Renal cortical epithelial cell (primary cell): Measurements from ENCODE around the gene PXN. TPM values are rescaled to one million over a fixed set of nuclear protein-coding genes. Genes with fewer than 3 reads are reported as not detected.

Source experiments
- DNase-seq: peaks from one replicate; pipeline ENCODE4 v3.0.0-alpha.2; 2011; ENCODE audit warnings: low read depth
- total RNA-seq: library from RNA; depleted of rRNA; stranded (reverse); fragments of >200 nt; gene quantifications from 2 replicates; pipeline ENCODE4 v1.2.3, GENCODE V29; 2014

PXN gene
- total RNA-seq, 1 donor from 2014 or later, result 63.1 TPM

GRCh38 chr12:120172053-120172452 lies 93.5 kb downstream of the PXN start:
- DNase-seq, result no peak

GRCh38 chr12:120170631-120171030 lies 94.9 kb downstream of the PXN start:
- no peak for DNase-seq

- DNase-seq, result no peak
Measured at GRCh38 chr12:120169946-120170345, 95.6 kb downstream of the PXN start.

DNA sequence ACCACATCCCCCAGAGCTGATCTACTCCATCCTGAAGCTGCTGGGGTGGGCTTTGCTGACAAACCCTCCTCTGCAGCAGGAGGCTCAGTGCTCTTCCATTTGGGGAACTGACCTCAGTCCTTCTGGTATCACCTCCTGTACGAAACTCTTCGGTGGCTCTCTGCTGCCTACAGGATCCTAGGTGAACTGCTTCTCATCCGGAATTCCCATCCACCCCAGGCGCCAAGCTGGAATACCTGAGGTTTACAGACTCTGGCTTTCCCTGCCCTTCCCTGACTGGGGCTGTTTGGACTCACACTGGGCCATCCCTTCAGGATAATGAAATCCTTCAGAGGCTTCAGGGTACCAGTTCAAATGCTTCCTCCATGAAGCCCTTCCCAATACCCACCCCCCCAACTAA lies 97.2 kb downstream of the PXN start:
- no peak for DNase-seq

DNA sequence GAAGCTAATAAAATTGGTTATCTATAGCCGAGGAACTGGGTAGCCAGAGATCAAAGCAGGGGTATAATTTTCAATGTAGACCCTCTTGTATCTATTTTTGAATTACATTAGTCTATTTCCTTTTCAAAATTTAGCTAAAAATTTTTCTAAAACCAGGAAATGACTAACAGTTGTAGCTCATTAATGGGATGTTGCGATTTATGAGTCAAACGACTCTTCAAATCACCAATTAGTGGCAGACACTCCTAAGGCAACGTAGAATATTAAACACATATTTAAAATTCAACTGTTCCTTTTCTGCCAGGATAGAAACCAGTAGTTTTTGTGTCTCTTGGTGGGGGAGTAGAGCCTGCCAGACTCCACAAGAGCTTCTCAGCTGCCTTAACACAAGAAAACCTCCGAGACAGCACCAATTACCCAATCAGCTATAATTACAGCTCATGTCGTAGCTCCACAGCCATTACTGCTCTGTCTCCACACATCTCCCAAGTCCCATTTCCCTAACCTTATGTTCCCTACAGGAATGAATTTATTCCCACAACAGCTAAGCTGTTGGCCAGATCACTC lies 97.9 kb downstream of the PXN start:
- DNase-seq, result no peak

DNA sequence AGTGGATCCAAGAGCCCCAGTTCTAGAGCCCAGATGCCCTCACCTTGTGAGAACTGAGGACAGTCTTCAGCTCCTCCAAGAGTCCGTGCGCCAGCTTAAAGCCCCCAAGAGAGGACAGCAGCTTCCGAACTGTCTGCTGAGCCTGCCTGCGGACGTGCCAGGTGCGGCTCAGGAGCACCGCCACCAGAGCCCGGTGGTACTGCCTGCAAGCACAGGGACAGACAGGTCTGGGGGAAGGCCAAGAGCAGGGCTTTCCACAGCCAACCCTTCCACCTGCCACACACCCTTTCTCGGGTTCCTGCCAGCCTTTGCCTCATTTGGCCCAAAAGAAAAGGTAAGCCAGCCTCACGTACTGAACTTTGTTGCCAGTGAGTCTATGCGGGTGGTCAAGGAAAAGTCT lies 101.2 kb downstream of the PXN start:
- DNase-seq, result no peak

GRCh38 chr12:120162763-120163162 lies 102.8 kb downstream of the PXN start:
- no peak for DNase-seq

- no peak for DNase-seq
Measured at GRCh38 chr12:120161852-120162251, 103.7 kb downstream of the PXN start.

Other genes starting within 250 kb of the PXN start
- gene RAB35, start 149.0 kb downstream of the PXN start, total RNA-seq, result 19.9 and 28.3 TPM in 2 replicates
- 80.6 and 216 TPM in 2 replicates for gene GCN1, start 71.0 kb downstream of the PXN start, total RNA-seq
- 1,806 and 3,735 TPM in 2 replicates for gene RPLP0, start 64.6 kb downstream of the PXN start, total RNA-seq
- under 0.01 TPM in 2 replicates for gene RNU4-2, start 26.2 kb upstream of the PXN start, total RNA-seq
- under 0.01 TPM in 2 replicates for gene RNU4-1, start 27.5 kb upstream of the PXN start, total RNA-seq
- gene SIRT4, start 36.6 kb upstream of the PXN start, total RNA-seq, result 1.0 and 2.4 TPM in 2 replicates
- gene PLA2G1B, start 62.0 kb upstream of the PXN start, total RNA-seq, result not detected in 2 replicates
- gene MSI1, start 103.4 kb upstream of the PXN start, total RNA-seq, result 0.15 TPM in 1 of 2 replicates, not detected in the other
- gene COX6A1, start 172.4 kb upstream of the PXN start, total RNA-seq, result 413 and 865 TPM in 2 replicates
- 25.5 and 35.4 TPM in 2 replicates for gene TRIAP1, start 180.7 kb upstream of the PXN start, total RNA-seq
- gene GATC, start 180.7 kb upstream of the PXN start, total RNA-seq, result 30.9 and 32.0 TPM in 2 replicates
- gene SRSF9, start 204.0 kb upstream of the PXN start, total RNA-seq, result 190 and 199 TPM in 2 replicates
- 216 and 417 TPM in 2 replicates for gene DYNLL1, start 230.4 kb upstream of the PXN start, total RNA-seq